DOHH2 (cell line): Measurements from ENCODE around the gene PEX6.

Experiments
- H3F3A ChIP-seq: fragments of 200-600 bp; sonication (generic), shearing (Covaris generic); 2 replicates; pipeline ENCODE4 v1.6.0; 2016; ENCODE audit warnings: antibody characterized with exemption, mild to moderate bottlenecking; ENCODE audit not compliant: control insufficient read depth, insufficient read depth
- H3K27ac ChIP-seq: fragments of 200-600 bp; sonication (generic); 2 replicates; pipeline ENCODE4 v1.5.1; 2014; ENCODE audit warnings: low read depth, mild to moderate bottlenecking, low read length, moderate library complexity
- H3K27me3 ChIP-seq: fragments of 200-600 bp; sonication (generic); 2 replicates; pipeline ENCODE4 v1.6.1; 2014; ENCODE audit warnings: mild to moderate bottlenecking, low read length, mixed read lengths; ENCODE audit not compliant: control insufficient read depth
- H3K36me3 ChIP-seq: fragments of 200-600 bp; sonication (generic); 2 replicates; pipeline ENCODE4 v1.6.1; 2014; ENCODE audit warnings: mild to moderate bottlenecking, low read length, moderate library complexity, mixed read lengths; ENCODE audit not compliant: control insufficient read depth
- H3K4me1 ChIP-seq: fragments of 200-600 bp; sonication (generic); 2 replicates; pipeline ENCODE4 v1.6.1; 2014; ENCODE audit warnings: mild to moderate bottlenecking, low read length, mixed read lengths; ENCODE audit not compliant: control insufficient read depth
- H3K4me2 ChIP-seq: fragments of 200-600 bp; sonication (generic); 2 replicates; pipeline ENCODE4 v1.6.0; 2014; ENCODE audit warnings: mild to moderate bottlenecking, low read length, moderate library complexity
- H3K4me3 ChIP-seq: fragments of 200-600 bp; sonication (generic); 2 replicates; pipeline ENCODE4 v1.5.1; 2014; ENCODE audit warnings: mild to moderate bottlenecking, low read length, mixed read lengths
- H3K79me2 ChIP-seq: fragments of 200-600 bp; sonication (generic); 2 replicates; pipeline ENCODE4 v1.6.1; 2014; ENCODE audit warnings: mild to moderate bottlenecking, low read length, mixed read lengths; ENCODE audit not compliant: control insufficient read depth
- H3K9me2 ChIP-seq: fragments of 200-600 bp; sonication (generic); replicated peaks from 2 replicates; pipeline ENCODE4 v1.6.1; 2014; ENCODE audit warnings: mild to moderate bottlenecking, low read length, mixed read lengths; ENCODE audit not compliant: control insufficient read depth
- H3K9me3 ChIP-seq: fragments of 200-600 bp; sonication (generic); 2 replicates; pipeline ENCODE4 v1.6.1; 2014; ENCODE audit warnings: antibody characterized with exemption, low read length, mixed read lengths; ENCODE audit not compliant: control insufficient read depth, insufficient read depth
- H4K20me1 ChIP-seq: fragments of 200-600 bp; sonication (generic); 2 replicates; pipeline ENCODE4 v1.6.0; 2014; ENCODE audit warnings: low read depth, mild to moderate bottlenecking, antibody characterized with exemption, low read length, moderate library complexity; ENCODE audit not compliant: control insufficient read depth, insufficient read depth
- EZH2phosphoT487 ChIP-seq: fragments of 200-600 bp; sonication (generic); IDR thresholded peaks from 2 replicates; pipeline ENCODE4 v1.6.1; 2017; ENCODE audit warnings: borderline replicate concordance, mild to moderate bottlenecking, antibody characterized with exemption, low read length, moderate library complexity, mixed read lengths
- TF ChIP-seq, protein P1 (sequence below): fragments of 200-600 bp; sonication (generic); IDR thresholded peaks from one replicate; pipeline ENCODE4 v1.5.1; 2014; ENCODE audit warnings: antibody characterized with exemption, mild to moderate bottlenecking, low read depth, low read length; ENCODE audit not compliant: poor library complexity, severe bottlenecking

Gene PEX6

DNA sequence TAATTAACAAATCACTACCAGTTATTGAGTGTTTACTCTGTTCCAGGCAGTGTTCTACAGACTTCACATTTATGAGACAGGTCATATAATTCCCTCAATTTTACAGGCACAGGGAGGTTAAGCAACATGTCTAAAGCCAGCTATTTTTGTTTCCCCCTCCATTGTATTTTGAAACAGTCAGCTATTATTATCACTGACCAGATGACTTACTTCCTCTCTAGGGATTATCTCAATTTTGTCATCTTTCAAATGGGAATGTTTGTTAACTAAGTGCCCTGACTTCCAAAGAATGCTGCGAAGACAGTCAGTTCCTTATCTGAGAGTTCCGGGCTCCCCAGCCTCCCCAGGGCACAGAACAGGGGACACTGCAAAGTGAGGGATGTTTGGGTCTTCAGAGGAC is 55.3 kb downstream of the PEX6 start:
- TF ChIP-seq, protein P1, sequence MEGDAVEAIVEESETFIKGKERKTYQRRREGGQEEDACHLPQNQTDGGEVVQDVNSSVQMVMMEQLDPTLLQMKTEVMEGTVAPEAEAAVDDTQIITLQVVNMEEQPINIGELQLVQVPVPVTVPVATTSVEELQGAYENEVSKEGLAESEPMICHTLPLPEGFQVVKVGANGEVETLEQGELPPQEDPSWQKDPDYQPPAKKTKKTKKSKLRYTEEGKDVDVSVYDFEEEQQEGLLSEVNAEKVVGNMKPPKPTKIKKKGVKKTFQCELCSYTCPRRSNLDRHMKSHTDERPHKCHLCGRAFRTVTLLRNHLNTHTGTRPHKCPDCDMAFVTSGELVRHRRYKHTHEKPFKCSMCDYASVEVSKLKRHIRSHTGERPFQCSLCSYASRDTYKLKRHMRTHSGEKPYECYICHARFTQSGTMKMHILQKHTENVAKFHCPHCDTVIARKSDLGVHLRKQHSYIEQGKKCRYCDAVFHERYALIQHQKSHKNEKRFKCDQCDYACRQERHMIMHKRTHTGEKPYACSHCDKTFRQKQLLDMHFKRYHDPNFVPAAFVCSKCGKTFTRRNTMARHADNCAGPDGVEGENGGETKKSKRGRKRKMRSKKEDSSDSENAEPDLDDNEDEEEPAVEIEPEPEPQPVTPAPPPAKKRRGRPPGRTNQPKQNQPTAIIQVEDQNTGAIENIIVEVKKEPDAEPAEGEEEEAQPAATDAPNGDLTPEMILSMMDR: no peak
- TF ChIP-seq EZH2phosphoT487: no peak
- H3K79me2 ChIP-seq: no peaks in the 10 kb centered on the region
- no peak overlapping the region for H3K27ac ChIP-seq
- H4K20me1 ChIP-seq: no peaks in the 10 kb centered on the region
- no peaks in the 10 kb centered on the region for H3K27me3 ChIP-seq
- no peaks in the 10 kb centered on the region for H3K9me3 ChIP-seq
- no peaks in the 10 kb centered on the region for H3K36me3 ChIP-seq
- H3K4me1 ChIP-seq: peaks cover 26% of the 10 kb centered on the region
- no peak overlapping the region for H3K4me3 ChIP-seq
- H3K4me2 ChIP-seq: no peak overlapping the region
- H3K9me2 ChIP-seq: no peaks in the 10 kb centered on the region
- H3F3A ChIP-seq: peaks cover 7% of the 10 kb centered on the region

DNA sequence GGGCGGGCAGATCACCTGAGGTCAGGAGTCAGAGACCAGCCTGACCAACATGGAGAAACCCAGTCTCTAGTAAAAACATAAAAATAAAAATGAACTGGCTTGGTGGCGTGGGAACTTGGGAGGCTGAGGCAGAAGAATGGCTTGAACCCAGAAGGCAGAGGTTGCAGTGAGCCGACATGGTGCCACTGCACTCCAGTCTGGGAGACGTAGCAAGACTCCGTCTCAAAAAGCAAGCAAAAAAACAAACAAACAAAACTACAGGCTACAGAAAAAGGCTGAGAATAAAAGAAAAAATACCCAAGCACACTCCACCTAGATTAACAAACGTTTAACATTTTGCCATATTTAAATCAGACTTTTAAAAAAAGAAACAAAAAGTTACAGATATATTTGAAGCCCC is 57.2 kb downstream of the PEX6 start:
- Histone ChIP-seq H3K4me3 (no peak overlapping the region), H3K27ac (no peak overlapping the region), H3K9me3 (no peaks in the 10 kb centered on the region), H3K4me1 (peaks cover 19% of the 10 kb centered on the region), H3K79me2 (no peaks in the 10 kb centered on the region), H3K4me2 (no peak overlapping the region), H3F3A (no peaks in the 10 kb centered on the region), H4K20me1 (no peaks in the 10 kb centered on the region), H3K27me3 (no peaks in the 10 kb centered on the region), H3K36me3 (no peaks in the 10 kb centered on the region), H3K9me2 (no peaks in the 10 kb centered on the region)
- TF ChIP-seq, protein P1: no peak
- no peak for TF ChIP-seq EZH2phosphoT487

DNA sequence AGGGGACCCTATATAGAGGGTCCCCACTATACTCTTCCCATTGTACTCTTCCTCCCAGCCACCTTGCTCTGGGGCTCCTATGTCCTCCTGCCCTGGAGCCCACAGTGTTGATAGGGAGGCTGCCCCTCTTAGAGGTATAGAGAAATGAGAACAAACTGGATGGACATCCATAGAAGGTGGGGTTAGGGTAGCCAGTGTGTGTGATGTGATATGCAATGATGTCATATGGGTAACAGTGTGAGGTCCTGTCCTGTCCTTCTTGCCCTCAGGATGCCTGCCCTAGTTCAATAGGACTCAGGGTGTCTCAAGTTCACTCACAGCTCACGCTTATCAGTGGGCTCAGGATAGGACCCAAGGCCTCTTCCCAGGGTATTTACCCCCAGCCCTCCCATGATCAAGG is 62.7 kb downstream of the PEX6 start:
- Histone ChIP-seq H3K9me3 (no peaks in the 10 kb centered on the region), H3K36me3 (no peaks in the 10 kb centered on the region), H3F3A (peaks cover 5% of the 10 kb centered on the region; the same call in 1 of the 2 replicates), H3K4me2 (peak overlapping the region; percentile 39), H3K27me3 (no peaks in the 10 kb centered on the region), H3K79me2 (no peaks in the 10 kb centered on the region), H3K4me1 (peaks cover 14% of the 10 kb centered on the region), H4K20me1 (no peaks in the 10 kb centered on the region), H3K9me2 (no peaks in the 10 kb centered on the region), H3K4me3 (no peak overlapping the region), H3K27ac (no peak overlapping the region)
- no peak for TF ChIP-seq EZH2phosphoT487
- TF ChIP-seq, protein P1: no peak

DNA sequence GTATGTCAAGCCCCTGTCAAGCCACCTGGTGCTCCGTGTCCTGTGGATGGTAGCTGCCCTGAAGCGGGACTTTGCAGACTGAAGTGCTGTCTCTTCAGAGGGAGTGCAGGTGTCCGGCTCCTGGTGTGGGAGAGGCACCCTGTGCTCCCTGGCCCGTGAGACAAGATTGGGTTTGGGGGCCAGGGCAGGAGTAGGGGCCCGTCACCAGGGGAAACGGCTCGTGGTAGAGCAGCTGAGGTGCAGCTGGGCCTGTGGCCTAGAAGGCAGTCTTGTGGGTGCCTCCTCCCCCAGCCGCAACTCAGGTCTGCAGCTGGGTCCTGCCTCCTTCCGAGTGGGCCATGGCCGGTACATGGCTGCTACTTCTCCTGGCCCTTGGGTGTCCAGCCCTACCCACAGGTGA is 63.2 kb downstream of the PEX6 start, which contains the start of gene PTCRA:
Gene PTCRA, plus strand, starts transcription at position 322 of the 400 bp plus-strand sequence. Its CDS starts 17 bp downstream, at position 339.
- TF ChIP-seq, protein P1: no peak
- no peak for TF ChIP-seq EZH2phosphoT487
- Histone ChIP-seq H3K27me3 (no peaks in the 10 kb centered on the region), H3K4me1 (peaks cover 14% of the 10 kb centered on the region), H4K20me1 (no peaks in the 10 kb centered on the region), H3K9me3 (no peaks in the 10 kb centered on the region), H3K36me3 (no peaks in the 10 kb centered on the region), H3K9me2 (no peaks in the 10 kb centered on the region), H3K27ac (no peak within 1 kb of the TSS), H3K79me2 (no peaks in the 10 kb centered on the region), H3F3A (peaks cover 5% of the 10 kb centered on the region; the same call in 1 of the 2 replicates), H3K4me3 (no peak within 1 kb of the TSS), H3K4me2 (peak within 1 kb of the TSS; percentile 39)
